ENCODE results near the gene ZNF575.
A peak's percentile ranks its signal among the peaks of the same experiment; 100 is the strongest.
"Not testable (repeated sequence)": the region's sequence is repeated elsewhere in the genome, so short reads cannot be mapped to it uniquely, and the experiment has no call there.

The ZNF575 gene

GRCh38 chr19:43545981-43546380 is 13.0 kb downstream of the ZNF575 start:
- DNase-seq, result no peak

GRCh38 chr19:43546581-43546980 is 13.6 kb downstream of the ZNF575 start:
- DNase-seq, result no peak

GRCh38 chr19:43547926-43548325 is 14.9 kb downstream of the ZNF575 start:
- not testable (repeated sequence) for DNase-seq

- no peak for DNase-seq
Measured at GRCh38 chr19:43548706-43549105, 15.7 kb downstream of the ZNF575 start.

GRCh38 chr19:43551399-43552197 is 18.6 kb downstream of the ZNF575 start:
- no peak for DNase-seq

- no peak for DNase-seq
Measured at GRCh38 chr19:43552198-43552450, 19.1 kb downstream of the ZNF575 start.

- DNase-seq, result no peak
Measured at GRCh38 chr19:43552616-43553015, 19.6 kb downstream of the ZNF575 start.

- DNase-seq, result no peak
Measured at GRCh38 chr19:43553656-43554055, 20.7 kb downstream of the ZNF575 start.

- DNase-seq, result no peak
Measured at GRCh38 chr19:43554317-43554895, 21.4 kb downstream of the ZNF575 start.

- DNase-seq, result peak; percentile 64 to 93
Measured at GRCh38 chr19:43555185-43555770, 22.3 kb downstream of the ZNF575 start.

GRCh38 chr19:43560687-43561086 is 27.7 kb downstream of the ZNF575 start:
- peak in 1 of 2 donors; percentile 56 for DNase-seq

GRCh38 chr19:43561139-43561970 is 28.4 kb downstream of the ZNF575 start:
- no peak for DNase-seq

GRCh38 chr19:43562226-43562697 is 29.3 kb downstream of the ZNF575 start:
- peak in 1 of 2 donors; percentile 25 for DNase-seq

GRCh38 chr19:43562698-43563241 is 29.8 kb downstream of the ZNF575 start:
- DNase-seq, result peak; percentile 82

- no peak for DNase-seq
Measured at GRCh38 chr19:43563816-43564457, 30.9 kb downstream of the ZNF575 start.

GRCh38 chr19:43564800-43565199 is 31.8 kb downstream of the ZNF575 start:
- DNase-seq, result no peak

GRCh38 chr19:43569657-43570056 is 36.7 kb downstream of the ZNF575 start:
- no peak for DNase-seq

GRCh38 chr19:43570174-43570791 is 37.3 kb downstream of the ZNF575 start:
- DNase-seq, result no peak

GRCh38 chr19:43572171-43572588 is 39.2 kb downstream of the ZNF575 start:
- DNase-seq, result peak; percentile 41 to 88

- DNase-seq, result no peak
Measured at GRCh38 chr19:43574424-43575155, 41.6 kb downstream of the ZNF575 start.

Data from inflammatory macrophage treated with lipopolysaccharide for 1 hour (primary cell).